NCI-H2171 treated with DMSO at 0.1 percent for 48 hours (cell line): ENCODE results near the gene AEBP1.

Experiments used
- DNase-seq: peaks from one replicate; lab custom pipeline; 2025; lab: John Stamatoyannopoulos, UW

The AEBP1 gene

DNA sequence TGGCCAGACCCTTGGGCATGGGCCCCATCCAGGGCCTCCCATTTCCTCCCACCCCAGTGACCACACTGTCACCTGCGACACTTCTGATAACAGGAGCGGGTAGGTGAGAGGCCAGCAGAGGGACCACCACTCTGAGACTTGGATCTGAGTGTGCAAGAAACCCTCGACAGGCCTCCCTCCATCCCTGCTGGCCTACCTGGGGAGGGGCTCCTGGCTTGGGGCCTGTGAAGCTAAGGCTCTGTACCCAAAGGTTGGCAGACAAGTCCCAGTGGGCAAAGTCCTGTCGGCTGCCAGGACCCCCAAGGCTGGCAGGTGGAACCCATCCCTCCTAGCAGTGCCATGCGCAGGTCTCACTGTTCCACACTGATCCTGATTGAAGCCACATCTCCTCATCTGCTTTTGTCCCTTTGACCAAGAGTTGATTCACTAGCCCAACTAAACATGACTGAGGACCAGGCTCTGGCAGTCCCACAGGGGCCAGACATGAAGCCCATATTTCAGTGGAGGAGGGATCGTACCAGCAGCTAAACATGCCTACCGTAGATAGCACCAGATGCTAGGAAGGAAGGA, 37.6 kb upstream of the AEBP1 start:
- DNase-seq = no peak

DNA sequence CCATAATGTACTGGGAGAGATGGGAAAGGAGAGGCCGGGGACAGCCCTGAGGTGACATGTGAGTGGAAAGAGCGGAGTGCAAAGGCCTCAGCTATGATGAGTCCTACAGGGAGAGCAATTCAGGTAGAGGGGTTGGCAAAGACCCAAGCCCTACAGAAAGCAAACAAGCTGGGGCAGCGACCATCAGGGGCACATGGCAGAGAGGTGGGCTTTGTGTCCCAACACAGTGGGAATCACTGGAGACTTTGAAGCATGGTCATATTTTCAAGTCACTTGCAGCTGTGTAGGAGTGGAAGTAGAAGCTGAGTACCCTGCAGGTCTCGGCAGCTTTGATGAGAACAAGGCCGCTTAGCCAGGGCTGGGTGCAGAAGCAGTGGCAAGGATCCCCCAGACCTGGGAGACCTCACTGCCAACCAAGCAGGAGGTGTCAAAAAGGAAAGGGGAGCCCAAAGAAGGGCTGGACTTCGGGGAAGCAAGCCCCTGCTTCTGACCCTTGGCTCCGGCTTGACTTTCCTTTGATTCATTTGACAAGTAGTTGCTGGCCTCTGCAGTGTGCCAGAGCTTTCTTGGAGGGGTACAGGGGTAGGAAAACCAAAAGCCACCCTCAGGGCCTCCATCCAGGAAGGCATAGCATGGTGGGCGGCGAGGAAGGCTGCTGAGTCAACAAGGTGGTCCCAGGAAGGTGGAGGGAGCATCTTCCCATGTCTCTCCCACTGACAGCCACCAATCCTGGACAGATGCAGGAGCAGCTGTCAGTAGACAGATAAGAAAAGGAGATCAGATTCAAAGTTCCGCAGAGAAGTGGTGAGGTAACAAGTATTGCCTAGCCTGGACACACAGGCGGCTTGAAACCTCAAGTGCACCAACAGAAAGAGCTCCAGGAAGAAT, 36.8 kb upstream of the AEBP1 start:
- DNase-seq = peak; percentile 14

DNA sequence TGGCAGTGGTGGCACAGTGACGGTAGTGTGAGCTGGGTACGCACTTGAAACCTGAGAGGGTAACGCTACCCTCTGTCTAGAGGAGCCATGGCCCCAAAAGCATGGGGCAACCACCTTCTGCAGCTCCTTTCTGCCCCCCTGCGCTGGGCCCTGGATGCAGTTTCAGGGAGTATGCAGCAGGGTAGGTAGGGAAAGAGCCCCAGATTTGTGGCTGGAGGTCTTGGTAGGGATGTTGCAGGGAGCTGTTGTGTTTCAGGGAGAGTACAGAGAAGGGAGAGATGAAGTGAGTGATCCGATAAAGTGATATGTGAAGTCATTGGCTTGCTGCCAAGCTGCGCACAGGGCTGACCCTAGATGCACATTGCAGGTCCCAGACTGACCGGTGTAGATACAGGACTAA, 36.1 kb upstream of the AEBP1 start:
- DNase-seq = no peak

DNA sequence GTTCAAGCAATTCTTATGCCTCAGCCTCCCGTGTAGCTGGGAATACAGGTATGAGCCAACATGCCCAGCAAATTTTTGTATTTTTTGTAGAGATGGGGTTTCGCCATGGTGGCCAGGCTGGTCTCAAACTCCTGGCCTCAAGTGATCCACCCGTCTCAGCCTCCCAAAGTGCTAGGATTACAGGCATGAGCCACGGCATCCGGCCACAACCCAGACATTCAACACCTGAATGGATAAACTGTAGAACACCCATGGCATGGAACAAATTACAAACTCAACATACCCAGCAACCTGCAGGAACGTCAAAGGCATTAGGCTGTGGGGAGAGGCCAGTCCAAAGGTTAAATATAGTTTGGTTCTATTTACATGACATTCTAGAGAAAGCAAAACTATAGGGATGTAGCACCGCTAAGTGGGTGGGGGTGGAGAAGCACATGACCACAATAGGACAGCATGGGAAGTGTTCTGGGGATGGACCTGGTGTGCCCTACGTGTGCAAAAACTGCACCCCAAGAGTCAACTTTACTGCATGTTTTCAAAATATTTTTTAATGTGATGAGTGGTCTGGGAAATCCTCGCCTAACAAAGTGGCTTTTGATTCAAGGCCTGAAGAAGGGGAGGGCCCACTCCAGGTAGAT, 32.3 kb upstream of the AEBP1 start:
- DNase-seq = no peak

DNA sequence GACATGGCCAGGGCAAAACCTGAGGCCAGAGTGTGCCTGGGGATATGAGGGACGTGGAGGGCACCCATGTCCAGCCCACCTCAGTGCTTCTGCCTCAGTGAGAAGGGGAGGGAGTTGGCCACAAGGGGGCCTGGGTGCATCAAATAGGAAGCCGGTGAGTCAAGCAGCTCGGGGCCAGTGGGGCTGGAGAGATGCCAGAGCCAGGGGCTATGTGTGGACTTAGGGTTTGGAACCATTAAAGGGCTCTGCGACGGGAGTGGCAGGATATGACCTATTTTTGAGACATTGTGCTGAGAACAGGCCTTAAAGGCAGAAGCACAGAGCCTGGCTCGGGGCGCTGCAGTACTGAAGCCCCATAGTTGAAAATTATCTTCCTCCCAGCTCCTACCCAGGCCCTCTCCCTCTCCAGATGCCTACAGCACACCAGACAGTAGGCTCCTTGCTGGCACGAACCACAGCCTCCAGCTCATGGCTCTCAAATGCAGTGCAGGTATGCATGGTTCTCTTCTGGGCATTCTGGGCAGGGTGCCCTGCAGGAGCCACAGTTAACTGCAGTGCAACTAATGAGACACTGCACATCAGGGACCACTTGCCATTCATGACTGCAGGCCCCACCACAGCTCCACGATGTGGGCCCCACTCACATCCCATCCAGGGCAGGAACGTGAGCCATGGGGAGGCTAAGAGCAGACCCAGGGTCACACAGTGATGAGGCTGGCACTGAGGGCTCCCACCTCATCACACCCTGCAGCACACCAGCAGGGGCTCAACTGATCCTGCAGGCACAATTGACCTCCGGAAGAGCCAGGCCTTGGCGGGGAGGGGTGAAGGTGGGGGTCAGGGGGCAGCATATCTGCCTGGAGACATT, 31.5 kb upstream of the AEBP1 start:
- peak; percentile 16 for DNase-seq

DNA sequence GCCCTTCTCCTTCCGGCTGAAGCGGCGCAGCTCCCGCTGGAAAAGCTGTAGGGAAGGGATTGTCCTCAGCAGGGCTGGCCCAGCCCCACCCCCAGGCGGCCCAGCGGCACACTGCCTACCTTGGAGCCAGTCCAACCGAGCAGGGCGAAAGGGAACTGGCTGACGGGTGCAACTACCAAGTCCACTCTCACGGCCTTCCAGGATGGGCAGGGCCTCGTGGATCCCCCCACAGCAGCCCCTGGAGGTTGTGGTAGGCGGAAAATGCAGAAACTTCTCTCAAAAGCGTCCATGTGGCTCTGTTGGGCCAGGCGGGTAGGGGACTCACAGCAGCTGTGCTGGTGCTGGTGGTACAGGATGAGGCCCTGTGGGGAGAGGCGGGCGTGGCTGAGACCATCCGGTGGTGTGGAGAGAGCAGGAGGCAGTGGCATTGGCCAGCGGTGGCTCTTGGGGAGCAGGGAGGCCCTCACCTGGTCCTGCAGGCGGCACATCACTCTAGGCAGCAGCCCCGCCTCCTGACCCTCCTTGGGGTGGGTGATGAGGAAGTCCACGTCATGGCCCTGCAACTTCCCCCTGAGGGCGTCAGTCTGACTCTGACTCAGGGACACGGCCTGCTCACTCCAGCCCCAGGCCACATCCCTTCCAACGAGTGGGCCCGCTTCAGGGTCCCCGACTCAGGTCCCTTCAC, 30.3 kb upstream of the AEBP1 start:
- no peak for DNase-seq

DNA sequence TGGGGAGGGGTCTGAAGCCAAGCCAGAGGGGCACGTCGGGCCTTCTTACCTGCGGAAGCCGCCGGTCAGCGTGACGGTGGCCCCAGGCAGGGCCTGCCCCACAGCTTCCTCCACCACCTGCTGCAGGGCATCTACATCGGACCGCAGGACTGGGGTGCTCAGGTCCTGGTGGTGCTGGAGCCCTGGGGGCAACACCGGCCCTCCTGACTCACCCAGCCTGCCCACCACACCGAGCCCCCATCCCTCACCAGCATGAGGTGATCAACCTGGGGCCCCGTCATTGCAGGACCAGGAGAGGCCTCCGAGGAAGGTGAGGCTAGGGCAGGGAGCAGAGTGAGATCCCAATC, 29.8 kb upstream of the AEBP1 start:
- no peak for DNase-seq

DNA sequence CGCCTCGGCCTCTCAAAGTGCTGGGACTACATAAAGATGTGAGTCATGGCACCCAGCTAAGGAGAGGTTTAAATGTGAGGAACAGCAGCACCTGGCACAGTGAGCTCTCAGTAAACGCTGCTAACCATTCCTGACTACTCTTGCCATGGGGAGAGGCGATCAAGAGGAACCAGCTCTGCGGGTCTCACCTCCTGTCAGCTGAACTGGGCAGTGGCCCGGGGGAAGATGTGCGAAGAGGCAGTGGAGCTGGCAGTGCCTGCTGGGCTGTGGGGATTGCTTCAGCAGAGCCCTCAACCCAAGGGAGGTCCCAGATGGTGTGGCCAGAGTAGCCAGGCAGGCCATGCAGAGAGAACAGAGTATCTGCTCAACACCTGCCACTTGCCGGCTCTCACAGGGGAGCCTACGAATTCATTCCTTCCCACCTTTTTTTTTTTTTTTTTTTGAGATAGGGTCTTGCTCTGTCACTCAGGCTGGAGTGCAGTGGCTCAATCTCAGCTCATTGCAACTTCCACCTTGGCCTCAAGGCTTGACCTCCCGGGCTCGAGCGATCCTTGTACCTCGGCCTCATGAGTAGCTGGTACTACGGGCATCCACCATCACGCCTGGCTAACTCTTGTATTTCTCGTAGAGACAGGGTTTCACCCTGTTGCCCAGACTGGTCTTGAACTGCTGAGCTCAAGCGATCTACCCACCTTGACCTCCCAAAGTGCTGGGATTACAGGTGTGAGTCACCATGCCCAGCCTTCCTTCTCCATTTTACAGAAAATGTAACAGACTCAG, 28.7 kb upstream of the AEBP1 start:
- no peak for DNase-seq

DNA sequence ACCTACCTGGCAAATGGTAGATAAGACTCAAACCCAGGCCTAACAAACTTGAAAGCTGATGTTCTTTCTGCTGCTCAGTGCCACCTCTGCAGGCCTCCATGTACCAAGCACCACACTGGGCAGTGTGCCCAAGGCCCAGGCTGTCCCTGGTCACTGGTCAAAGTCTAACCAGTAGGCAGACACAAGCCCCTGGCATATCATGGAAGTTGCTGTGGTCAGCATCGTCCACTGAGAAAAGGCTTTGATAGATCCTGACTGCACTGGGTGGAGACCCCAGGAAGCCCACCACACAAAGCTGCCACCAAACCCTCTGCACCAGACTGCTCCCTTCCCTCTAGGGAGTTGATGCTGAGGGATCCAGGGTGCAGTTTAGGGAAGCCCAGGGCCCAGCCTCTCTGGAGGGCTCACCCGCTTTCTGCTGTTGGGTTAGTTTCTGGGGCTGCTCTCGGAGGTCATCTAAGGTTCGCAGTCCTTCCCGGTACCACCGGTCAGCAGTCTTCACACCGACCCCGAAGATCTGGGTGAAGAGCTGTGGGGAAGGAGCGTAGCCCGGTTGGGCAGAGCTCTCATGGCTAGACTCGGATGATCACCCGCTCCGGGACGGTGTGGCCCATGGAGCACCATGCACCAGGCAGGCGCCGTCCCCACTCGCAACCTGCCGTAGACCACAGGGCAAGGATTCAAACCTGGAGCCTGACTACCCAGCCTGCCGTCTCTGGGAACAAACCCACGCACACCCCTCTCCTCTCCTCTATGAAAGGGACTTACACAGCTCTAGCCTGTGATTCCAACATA, 27.8 kb upstream of the AEBP1 start:
- no peak for DNase-seq

DNA sequence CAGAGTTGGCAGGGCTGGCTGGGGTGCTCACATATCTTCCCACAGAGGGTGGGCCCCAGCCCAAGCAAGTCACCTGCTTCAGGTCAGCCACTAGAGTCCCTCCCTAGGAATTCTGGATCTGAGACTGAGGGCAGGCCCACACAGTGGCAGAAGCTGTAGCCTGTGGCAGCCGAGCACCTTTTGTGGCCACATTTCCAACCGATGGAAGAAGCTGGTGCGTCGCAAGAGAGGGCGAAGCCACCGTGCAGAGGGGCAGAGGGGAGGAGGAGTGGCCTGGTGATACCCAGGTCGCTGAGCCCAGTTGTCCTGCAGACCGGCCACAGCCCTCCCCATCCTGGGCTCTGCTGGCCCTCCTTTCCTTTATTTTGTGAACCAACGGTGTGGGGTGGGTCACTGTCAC, 27.1 kb upstream of the AEBP1 start:
- no peak for DNase-seq

DNA sequence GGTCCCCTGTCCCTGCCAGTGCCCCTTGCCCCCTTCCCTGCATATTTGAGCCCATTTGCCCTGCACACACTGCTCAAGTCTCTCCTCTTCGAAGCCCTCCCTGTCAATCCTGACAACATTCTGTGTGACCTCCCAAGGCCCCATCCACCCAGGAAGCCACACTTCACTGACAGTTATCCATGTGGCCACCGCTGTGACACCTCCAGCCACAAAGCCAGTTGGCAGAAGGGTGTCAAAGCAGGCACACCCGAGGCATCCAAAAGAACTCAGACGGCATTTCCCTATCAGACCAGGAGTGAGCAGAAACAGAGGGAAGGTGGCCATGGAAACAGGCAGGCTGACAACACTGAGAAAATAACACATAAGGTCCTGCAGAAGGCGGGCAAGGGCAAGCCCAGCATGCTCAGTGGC, 26.5 kb upstream of the AEBP1 start:
- no peak for DNase-seq

DNA sequence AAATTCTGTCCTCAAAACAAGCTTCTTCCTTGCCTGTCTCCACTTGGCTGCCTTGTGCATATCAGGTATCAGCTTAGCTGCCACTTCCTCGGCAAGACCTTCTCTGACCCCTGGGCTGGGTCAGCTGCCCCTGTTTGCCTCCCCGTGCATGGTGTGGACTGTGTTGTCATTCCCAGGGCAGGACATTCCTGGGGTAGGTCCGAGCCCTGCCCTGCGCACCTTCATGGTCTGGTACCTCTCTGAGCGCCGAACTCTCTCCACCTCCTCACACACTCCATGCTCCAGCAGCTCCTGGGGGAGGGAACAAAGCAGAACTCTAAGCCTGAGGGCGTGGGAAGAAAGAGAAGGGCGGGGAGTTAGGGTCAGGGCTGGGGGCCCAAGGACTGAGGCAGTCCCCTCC, 25.6 kb upstream of the AEBP1 start:
- DNase-seq = no peak

DNA sequence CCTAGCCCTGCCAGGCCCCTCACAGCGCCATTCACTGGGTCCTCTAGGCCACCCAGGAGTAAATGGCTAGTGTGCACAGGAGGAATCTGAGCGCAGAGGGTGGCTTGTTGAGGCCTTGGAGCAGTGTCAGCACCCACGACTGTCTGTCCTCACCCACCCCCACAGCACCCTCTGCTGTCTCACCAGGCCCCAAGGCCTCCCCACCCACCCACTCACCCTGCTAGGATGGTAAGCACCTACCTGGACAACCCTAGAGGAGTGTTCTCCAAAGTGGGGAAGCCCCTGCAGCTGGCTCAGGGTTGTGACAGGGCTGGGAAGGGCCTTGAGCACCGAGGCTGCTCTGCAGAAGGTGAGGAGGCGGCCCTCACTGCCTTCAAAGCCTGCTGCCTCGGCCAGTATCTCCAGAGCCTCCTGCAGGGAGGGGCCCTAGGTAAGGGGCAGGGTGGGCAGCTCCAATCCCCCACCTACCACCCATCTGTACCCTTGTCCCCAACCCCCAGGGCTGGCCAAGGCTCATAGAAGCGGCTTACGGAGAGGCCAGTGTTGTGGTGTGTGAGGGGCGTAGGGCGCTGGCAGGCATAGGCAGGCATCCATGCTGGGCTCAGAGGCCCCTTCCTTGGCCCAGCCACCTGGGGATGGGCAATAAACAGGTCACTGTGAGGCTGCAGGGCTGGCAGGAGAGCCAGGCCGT, 24.7 kb upstream of the AEBP1 start:
- DNase-seq = no peak

DNA sequence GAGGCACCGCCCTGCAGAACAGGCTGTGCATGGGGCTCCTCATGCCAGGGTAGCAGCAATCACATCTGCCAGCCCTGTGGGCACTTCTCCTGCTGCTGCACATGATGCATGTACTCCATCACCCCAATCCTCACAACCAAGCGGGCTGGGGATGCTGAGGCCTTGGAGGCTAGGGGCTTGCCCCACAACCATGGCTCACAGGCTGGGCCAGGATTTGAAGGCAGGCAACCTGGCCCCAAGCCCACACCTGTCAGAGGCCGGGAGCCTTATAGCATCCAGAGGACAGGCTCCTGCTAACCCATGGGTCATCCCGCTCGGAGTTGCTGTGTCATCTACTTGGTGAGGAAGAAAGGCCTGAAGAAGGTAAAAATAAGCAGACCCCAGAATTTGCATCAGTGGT, 24.0 kb upstream of the AEBP1 start:
- no peak for DNase-seq

DNA sequence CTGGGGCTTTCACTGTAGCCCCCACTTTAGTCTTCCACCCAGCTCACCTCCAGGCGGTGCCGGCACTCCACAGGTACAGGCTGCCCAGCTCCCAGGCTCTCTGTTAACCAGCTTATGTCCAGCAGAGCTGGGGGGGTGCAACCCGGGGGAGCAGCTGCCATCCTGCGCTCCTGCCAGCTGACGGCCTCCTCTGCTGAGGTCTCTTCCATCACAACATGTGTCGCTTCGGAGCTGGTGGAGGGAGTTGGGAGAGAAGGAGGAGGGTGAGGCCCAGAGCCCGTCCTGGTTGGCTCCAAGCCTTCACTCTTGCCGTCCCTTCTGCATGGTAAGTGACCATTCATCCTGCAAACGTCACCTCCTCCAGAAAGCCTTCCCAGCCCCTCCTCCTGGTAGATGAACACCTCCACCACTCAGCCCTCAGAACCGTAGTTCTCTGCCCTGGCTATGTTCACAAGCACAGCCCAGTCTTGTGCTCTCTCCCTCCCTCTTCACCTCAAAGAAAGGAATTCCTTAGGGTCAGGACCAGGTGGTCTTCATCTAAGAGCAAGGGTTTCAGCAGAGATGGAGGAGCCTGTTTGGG, 23.4 kb upstream of the AEBP1 start:
- no peak for DNase-seq

DNA sequence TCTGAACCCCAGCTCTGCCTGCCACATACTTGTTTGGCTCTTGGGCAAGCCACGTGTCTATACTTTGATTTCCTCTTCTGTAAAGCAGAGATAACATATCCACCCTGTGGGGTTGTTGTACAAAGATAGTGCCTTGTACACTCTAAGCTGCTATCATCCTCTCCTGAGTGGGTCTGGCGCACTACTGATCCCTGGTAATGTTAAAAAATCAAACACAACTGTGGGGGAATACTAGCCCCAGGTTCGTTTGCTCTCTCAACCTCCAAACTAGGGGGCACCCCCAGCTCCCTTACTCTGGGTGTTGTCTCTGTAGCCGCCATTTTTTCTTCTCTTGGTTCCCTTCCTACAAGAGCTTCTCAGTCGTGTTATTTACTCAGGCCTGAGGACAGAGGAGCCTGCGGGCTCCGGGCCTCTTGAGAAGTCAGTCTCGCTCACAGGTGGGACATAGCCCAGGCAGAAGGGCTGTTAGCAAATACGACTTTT, 22.8 kb upstream of the AEBP1 start:
- no peak for DNase-seq

DNA sequence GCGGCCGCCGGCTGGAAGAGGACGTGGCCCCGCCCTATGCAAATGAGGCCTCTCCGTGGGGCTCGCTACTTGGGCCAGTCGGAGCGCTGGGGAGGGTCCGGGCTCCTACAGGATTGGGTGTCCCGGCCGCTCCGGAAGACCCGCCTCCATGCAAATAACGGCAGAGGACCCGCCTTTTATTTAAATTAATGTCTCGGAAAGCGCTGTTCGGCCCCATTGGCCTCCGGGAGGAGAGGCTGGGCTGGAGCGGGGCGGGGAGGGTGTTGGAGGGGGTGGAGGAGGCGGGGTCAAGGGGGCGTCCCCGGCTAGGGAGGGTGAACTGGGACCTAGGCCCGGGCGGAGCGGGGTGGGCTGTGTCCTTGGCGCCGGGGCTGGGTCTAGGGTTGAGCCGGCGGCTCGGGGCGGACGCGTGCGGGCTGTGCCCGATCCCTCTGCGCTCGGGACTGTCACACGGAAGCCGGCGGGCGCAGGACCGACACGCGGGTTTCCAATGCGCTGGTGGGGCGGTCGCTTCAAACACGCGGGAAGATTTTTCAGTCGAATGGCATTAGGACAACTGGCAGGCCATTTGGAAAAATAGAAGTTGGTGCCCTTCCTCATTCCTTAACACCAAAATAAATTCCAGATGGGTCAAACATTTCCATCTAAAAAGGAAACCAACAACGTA, 21.5 kb upstream of the AEBP1 start:
- peak; percentile 99 for DNase-seq

DNA sequence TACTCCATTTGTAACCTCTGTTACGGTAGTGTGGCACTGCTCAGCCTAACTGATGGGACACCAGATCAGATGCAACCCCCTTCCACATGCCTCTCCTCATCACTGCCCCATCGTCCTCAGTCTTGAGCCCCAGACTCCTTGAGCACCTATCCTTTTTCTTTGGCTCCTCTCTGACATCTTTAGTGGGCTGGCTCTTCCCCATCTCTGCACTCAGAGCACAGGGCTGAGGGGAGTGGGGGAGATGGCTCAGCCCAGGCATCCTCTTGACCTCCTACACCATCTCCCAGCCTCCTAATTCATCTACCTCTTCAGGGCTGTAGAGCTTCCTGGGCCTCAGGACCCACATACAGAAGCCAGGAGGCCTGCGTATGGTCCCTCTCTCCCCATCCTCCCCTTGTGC, 20.3 kb upstream of the AEBP1 start:
- no peak for DNase-seq

DNA sequence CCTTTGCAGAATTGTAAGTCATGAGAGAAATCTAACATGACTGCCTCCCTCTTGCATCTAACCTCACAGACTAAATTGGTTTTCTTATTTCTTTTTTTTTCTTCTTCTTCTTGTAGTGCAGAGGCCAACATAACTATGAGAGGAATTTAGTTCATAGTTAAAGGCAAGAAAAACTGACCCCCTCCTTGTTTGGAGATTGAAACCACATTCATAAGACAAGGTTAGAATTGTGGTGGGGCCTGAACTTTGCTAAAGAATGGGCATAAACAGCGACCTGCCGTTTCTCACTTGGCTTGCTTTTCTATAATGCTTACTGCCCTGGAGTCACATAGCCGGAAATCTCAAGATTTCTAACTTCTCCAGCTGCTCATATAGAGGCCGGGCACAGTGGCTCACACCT, 19.4 kb upstream of the AEBP1 start:
- no peak for DNase-seq
